Chondrocyte (in vitro differentiated cells): Measurements from ENCODE around the gene NTRK2. TPM values are rescaled to one million over a fixed set of nuclear protein-coding genes. Genes with fewer than 3 reads are reported as not detected.

Source experiments
- DNase-seq: peaks from one replicate; pipeline ENCODE4 v3.0.0; 2021; ENCODE audit warnings: mixed read lengths, low spot score
- H3K27ac Mint-ChIP-seq: one replicate; pipeline ENCODE4 v1.8.0; 2021; ENCODE audit warnings: mild to moderate bottlenecking, moderate library complexity, mixed read lengths; ENCODE audit not compliant: unreplicated experiment
- H3K27me3 Mint-ChIP-seq: 2 replicates; pipeline ENCODE4 v1.8.0; 2021; ENCODE audit warnings: low read depth, mixed read lengths
- H3K36me3 Mint-ChIP-seq: 2 replicates; pipeline ENCODE4 v1.8.0; 2021; ENCODE audit warnings: low read depth, mixed read lengths
- H3K4me1 Mint-ChIP-seq: 2 replicates; pipeline ENCODE4 v1.8.0; 2021; ENCODE audit warnings: low read depth, mild to moderate bottlenecking, mixed read lengths
- H3K4me3 Mint-ChIP-seq: one replicate; pipeline ENCODE4 v1.8.0; 2021; ENCODE audit warnings: mild to moderate bottlenecking, moderate library complexity, mixed read lengths; ENCODE audit not compliant: unreplicated experiment
- H3K9me3 Mint-ChIP-seq: 2 replicates; pipeline ENCODE4 v1.8.0; 2021; ENCODE audit warnings: low read depth, mixed read lengths
- CTCF ChIP-seq: fragments of 200-600 bp; sonication (generic); IDR thresholded peaks from 2 replicates; pipeline ENCODE4 v1.5.0; 2021; ENCODE audit warnings: antibody characterized with exemption, mild to moderate bottlenecking, moderate library complexity
- total RNA-seq: library from RNA; stranded (reverse); gene quantifications from 3 replicates; pipeline ENCODE4 v1.2.1, GENCODE V29; 2021

Gene NTRK2
- total RNA-seq, 1 donor from 2014 or later = 40.0 TPM

- peak overlapping the region; percentile 13 for H3K27ac Mint-ChIP-seq
- no peaks in the 10 kb centered on the region for H3K27me3 Mint-ChIP-seq
- TF ChIP-seq CTCF = peak; percentile 92
- DNase-seq = no peak
- H3K4me3 Mint-ChIP-seq = no peak overlapping the region
- peaks cover 42% of the 10 kb centered on the region for H3K4me1 Mint-ChIP-seq
- peaks cover 2% of the 10 kb centered on the region for H3K36me3 Mint-ChIP-seq
- no peaks in the 10 kb centered on the region for H3K9me3 Mint-ChIP-seq
These were observed 28.1 kb downstream of the NTRK2 start for GRCh38 chr9:84697509-84698114.

DNA sequence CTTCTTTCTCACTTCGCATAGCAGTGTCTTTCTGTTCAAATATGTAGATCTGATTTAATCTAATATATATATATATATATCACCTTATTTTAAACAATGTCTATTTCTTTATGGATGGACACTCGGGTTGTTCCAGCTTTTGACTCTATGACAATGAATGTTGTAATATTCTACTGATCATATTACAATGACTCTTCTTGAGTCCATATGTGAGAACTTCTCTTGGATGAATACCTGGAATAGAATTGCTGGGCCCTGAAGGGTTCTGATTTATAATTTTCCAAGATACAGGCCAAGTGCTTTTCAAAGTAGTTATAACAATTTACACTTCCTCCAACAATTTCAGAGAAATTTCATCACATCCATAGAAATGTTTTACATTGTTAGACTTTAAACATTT lies 28.8 kb downstream of the NTRK2 start:
- H3K4me3 Mint-ChIP-seq = no peak overlapping the region

GRCh38 chr9:84699984-84700383 lies 30.5 kb downstream of the NTRK2 start:
- peak overlapping the region; percentile 18 for H3K27ac Mint-ChIP-seq
- no peak for DNase-seq
- TF ChIP-seq CTCF = no peak
- peaks cover 35% of the 10 kb centered on the region for H3K4me1 Mint-ChIP-seq
- peaks cover 2% of the 10 kb centered on the region for H3K36me3 Mint-ChIP-seq
- no peaks in the 10 kb centered on the region for H3K9me3 Mint-ChIP-seq
- H3K27me3 Mint-ChIP-seq = no peaks in the 10 kb centered on the region
- H3K4me3 Mint-ChIP-seq = no peak overlapping the region

More for the DNA sequence above, 28.8 kb downstream of the NTRK2 start:
- Mint-ChIP-seq H3K27ac (peak overlapping the region; percentile 1), H3K27me3 (no peaks in the 10 kb centered on the region), H3K9me3 (no peaks in the 10 kb centered on the region), H3K36me3 (peaks cover 2% of the 10 kb centered on the region), H3K4me1 (peaks cover 42% of the 10 kb centered on the region)
- TF ChIP-seq CTCF = no peak
- no peak for DNase-seq

- Mint-ChIP-seq H3K4me3 (no peak overlapping the region), H3K36me3 (peaks cover 4% of the 10 kb centered on the region), H3K27me3 (no peaks in the 10 kb centered on the region), H3K27ac (no peak overlapping the region), H3K9me3 (no peaks in the 10 kb centered on the region), H3K4me1 (peaks cover 35% of the 10 kb centered on the region)
- DNase-seq = no peak
- TF ChIP-seq CTCF = no peak
These were observed 32.3 kb downstream of the NTRK2 start for GRCh38 chr9:84701801-84702200.

GRCh38 chr9:84702471-84702870 lies 32.9 kb downstream of the NTRK2 start:
- no peak overlapping the region for H3K4me3 Mint-ChIP-seq
- H3K4me1 Mint-ChIP-seq = peaks cover 32% of the 10 kb centered on the region
- no peaks in the 10 kb centered on the region for H3K9me3 Mint-ChIP-seq
- no peak for DNase-seq
- peaks cover 4% of the 10 kb centered on the region for H3K36me3 Mint-ChIP-seq
- H3K27ac Mint-ChIP-seq = no peak overlapping the region
- TF ChIP-seq CTCF = no peak
- H3K27me3 Mint-ChIP-seq = no peaks in the 10 kb centered on the region
